IPS-18c (cell line): ENCODE results near the gene DIS3L2.

Experiments used
- H3K4me3 ChIP-seq: 2 replicates; pipeline ENCODE4 v1.7.0; 2013; ENCODE audit warnings: low read depth, mild to moderate bottlenecking, low read length, moderate library complexity; ENCODE audit not compliant: insufficient read depth
- H3K9me3 ChIP-seq: one replicate; pipeline ENCODE4 v1.6.1; 2013; ENCODE audit warnings: mild to moderate bottlenecking, low read length, moderate library complexity; ENCODE audit not compliant: control insufficient read depth, insufficient read depth

The DIS3L2 gene, protein sequence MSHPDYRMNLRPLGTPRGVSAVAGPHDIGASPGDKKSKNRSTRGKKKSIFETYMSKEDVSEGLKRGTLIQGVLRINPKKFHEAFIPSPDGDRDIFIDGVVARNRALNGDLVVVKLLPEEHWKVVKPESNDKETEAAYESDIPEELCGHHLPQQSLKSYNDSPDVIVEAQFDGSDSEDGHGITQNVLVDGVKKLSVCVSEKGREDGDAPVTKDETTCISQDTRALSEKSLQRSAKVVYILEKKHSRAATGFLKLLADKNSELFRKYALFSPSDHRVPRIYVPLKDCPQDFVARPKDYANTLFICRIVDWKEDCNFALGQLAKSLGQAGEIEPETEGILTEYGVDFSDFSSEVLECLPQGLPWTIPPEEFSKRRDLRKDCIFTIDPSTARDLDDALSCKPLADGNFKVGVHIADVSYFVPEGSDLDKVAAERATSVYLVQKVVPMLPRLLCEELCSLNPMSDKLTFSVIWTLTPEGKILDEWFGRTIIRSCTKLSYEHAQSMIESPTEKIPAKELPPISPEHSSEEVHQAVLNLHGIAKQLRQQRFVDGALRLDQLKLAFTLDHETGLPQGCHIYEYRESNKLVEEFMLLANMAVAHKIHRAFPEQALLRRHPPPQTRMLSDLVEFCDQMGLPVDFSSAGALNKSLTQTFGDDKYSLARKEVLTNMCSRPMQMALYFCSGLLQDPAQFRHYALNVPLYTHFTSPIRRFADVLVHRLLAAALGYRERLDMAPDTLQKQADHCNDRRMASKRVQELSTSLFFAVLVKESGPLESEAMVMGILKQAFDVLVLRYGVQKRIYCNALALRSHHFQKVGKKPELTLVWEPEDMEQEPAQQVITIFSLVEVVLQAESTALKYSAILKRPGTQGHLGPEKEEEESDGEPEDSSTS

GRCh38 chr2:231961349-231962166 is at the start of gene DIS3L2:
Gene DIS3L2, plus strand, starts transcription at chr2:231961713. Its CDS starts 53,215 bp downstream, at chr2:232014928.
- peaks cover 3% of the 10 kb centered on the region for H3K9me3 ChIP-seq
- peak within 1 kb of the TSS; percentile 97 for H3K4me3 ChIP-seq

GRCh38 chr2:231914077-231914690 is 47.3 kb upstream of the DIS3L2 start:
- no peaks in the 10 kb centered on the region for H3K9me3 ChIP-seq
- H3K4me3 ChIP-seq: no peak overlapping the region; the same call in 1 of the 2 replicates

DNA sequence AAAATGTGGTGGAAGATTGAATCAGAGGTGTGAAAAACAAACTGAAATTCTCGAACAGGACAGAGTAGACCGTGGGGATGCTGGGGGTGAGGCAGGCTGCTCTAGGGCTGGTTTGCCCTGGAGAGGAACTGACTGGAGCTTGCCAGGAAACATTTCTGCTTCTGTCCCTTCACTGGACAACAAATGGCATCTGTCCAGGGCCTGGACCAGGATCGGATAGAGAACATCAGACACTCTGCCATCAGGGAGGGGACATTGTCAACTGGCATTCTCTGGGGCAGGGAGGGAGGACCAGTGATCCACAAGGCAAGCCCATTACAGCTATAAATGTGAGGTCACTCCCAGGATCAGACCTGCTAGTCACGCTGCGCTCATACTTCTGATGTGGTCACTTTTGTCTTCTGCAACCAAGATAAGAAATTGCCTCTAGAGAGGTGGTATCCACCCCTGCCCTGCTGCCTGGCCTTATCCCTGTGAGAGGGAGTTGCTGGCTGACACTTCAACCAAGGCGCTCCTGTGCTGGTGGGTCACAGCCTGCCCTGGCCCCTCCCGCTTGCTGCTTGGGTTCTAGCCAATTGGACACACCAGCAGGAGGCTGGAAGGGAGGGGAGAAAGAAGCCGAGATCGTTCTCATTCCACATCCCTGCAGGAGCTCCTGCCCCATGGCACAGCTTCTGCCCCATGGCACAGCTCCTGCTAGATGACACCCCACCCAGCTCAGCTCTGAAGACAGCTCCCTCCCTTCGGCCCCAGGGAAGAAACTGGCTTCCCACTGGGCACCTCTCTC is 44.0 kb upstream of the DIS3L2 start:
- no peak overlapping the region for H3K4me3 ChIP-seq

GRCh38 chr2:231918501-231919330 is 42.8 kb upstream of the DIS3L2 start:
- H3K4me3 ChIP-seq: no peak overlapping the region
- H3K9me3 ChIP-seq: no peaks in the 10 kb centered on the region

More for the DNA sequence above, 44.0 kb upstream of the DIS3L2 start:
- H3K9me3 ChIP-seq: no peaks in the 10 kb centered on the region

- Histone ChIP-seq H3K9me3 (no peaks in the 10 kb centered on the region), H3K4me3 (no peak overlapping the region)
These were observed 42.0 kb upstream of the DIS3L2 start for GRCh38 chr2:231919341-231920035.

- Histone ChIP-seq H3K4me3 (no peak overlapping the region), H3K9me3 (no peaks in the 10 kb centered on the region)
These were observed 41.1 kb upstream of the DIS3L2 start for GRCh38 chr2:231920366-231920765.

DNA sequence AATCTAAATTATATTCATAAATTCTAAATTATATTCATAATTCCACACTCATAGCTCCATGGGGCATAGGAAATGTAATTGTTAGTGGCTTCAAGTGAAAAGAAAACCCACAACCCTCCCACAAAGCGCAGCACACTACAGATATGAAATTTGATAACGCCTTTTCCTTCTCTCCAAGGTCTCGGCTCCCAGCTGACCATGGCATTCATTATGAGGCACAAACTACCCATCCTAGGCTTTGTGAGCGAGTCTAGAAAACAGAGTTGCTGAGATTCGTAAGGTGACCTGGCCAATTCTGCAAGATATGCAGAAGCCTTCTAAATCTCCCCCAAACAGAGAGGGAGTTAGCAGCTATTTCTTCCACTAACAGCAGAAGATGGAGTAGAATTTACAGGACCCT is 40.7 kb upstream of the DIS3L2 start:
- Histone ChIP-seq H3K9me3 (no peaks in the 10 kb centered on the region), H3K4me3 (no peak overlapping the region)

- Histone ChIP-seq H3K4me3 (no peak overlapping the region), H3K9me3 (no peaks in the 10 kb centered on the region)
These were observed 39.1 kb upstream of the DIS3L2 start for GRCh38 chr2:231922311-231923009.

GRCh38 chr2:231923010-231923344 is 38.5 kb upstream of the DIS3L2 start:
- no peak overlapping the region for H3K4me3 ChIP-seq
- H3K9me3 ChIP-seq: no peaks in the 10 kb centered on the region

DNA sequence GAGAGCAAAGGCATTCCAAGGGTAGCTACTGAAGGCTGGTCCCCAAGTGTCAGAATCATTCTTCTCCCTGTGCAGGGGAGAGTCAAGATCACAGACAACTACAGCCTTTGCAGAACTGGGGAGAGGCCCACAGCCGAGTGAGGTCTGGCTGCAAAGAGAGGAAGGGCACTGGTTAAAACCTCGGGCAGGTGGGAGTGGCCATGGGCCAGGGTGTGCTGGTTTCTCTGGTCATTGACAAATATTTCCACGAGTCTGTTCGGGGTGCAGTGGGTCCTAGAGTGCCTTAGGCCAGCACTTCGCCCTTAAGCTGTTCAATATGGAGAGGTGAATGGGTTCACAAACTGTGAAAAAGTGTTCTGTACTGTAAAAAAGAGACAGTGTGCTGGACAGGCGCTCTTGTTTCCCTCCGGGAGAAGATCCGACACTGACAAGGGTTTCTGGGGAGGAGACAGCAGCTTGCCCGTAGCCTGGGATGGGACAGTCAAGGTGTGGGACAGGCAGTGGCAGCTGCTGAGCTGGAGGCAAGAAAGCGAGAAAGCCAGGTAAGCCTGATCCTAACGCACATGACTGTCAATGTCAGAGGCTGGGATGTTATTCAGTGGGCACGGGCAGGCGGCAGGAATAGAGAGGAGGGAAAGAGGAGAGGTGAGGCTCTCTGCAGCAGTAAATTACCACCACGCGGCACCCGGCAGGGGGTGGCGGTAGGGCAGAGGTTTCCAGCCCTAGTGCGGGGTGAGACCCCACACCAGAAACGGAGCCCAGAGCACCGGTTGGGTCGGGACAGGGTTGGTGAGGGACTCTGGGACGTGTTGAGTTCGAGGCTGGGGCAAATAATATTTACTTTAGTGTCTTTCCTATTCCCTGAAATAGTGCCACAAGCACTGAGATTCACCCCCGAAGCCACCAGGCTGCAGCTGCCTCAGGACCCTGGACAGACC is 37.3 kb upstream of the DIS3L2 start:
- no peak overlapping the region for H3K4me3 ChIP-seq
- no peaks in the 10 kb centered on the region for H3K9me3 ChIP-seq

DNA sequence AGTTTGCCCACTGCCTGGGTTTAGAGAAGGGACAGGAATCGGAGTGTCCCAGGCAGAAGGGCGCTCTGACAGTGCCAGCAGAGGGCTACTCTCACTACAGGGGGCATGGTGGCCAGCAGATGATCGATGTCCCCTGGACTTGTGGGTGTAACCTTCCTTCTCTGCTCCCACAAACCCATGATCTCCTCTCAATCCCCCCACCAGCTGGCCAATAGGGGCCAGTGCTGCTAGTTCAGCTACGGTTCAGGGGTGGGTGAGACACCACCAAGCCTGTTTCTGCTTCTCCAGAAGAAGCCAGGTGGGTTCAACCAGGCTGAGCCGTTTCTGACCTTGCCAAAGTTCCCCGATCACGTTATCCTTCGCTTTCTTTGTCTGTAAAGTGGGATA is 36.6 kb upstream of the DIS3L2 start:
- H3K4me3 ChIP-seq: 0 out of 2 replicates have a peak overlapping the region, but pooled peaks have one; percentile 71
- no peaks in the 10 kb centered on the region for H3K9me3 ChIP-seq

GRCh38 chr2:231925303-231926179 is 36.0 kb upstream of the DIS3L2 start:
- Histone ChIP-seq H3K4me3 (peak overlapping the region; percentile 71), H3K9me3 (no peaks in the 10 kb centered on the region)
